ENCODE measurements around the gene MOB3A.

The MOB3A gene

GRCh38 chr19:2070986-2071673, 25.0 kb downstream of the MOB3A start (continued):
- TF ChIP-seq ZNF391 (tag by site-specific recombination; IDR thresholded peaks at IDR 0.05; ENCODE audit: borderline replicate concordance, low read depth) (no peak), ZBTB20 (tag by site-specific recombination; IDR thresholded peaks at IDR 0.05) (no peak), PATZ1 (tag by site-specific recombination; IDR thresholded peaks at IDR 0.05) (no peak), ZNF707 (tag by site-specific recombination; IDR thresholded peaks at IDR 0.05) (no peak), ZNF121 (tag by site-specific recombination; IDR thresholded peaks at IDR 0.05) (no peak), ZNF529 (tag by site-specific recombination; IDR thresholded peaks at IDR 0.05; ENCODE audit: insufficient replicate concordance) (no peak), ZNF843 (tag by site-specific recombination; IDR thresholded peaks at IDR 0.05) (no peak), ZNF184 (tag by site-specific recombination; IDR thresholded peaks at IDR 0.05) (no peak), ZNF623 (tag by site-specific recombination; IDR thresholded peaks at IDR 0.05) (no peak)
- TF ChIP-seq, protein P1, sequence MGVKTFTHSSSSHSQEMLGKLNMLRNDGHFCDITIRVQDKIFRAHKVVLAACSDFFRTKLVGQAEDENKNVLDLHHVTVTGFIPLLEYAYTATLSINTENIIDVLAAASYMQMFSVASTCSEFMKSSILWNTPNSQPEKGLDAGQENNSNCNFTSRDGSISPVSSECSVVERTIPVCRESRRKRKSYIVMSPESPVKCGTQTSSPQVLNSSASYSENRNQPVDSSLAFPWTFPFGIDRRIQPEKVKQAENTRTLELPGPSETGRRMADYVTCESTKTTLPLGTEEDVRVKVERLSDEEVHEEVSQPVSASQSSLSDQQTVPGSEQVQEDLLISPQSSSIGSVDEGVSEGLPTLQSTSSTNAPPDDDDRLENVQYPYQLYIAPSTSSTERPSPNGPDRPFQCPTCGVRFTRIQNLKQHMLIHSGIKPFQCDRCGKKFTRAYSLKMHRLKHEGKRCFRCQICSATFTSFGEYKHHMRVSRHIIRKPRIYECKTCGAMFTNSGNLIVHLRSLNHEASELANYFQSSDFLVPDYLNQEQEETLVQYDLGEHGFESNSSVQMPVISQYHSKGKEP (tag by site-specific recombination; IDR thresholded peaks at IDR 0.05): no peak

- Histone ChIP-seq H3K4me3 (ENCODE audit: low read depth, low read length) (no peak overlapping the region), H3K9me3 (ENCODE audit: control insufficient read depth, insufficient read depth, low read depth, low read length) (no peaks in the 10 kb centered on the region), H3K36me3 (ENCODE audit: control insufficient read depth in 2 of 2, insufficient read depth in 1 of 2, low read length in 2 of 2) (peaks cover 4 to 29% of the 10 kb centered on the region in 2 experiments; a peak in 2 of 3 replicates), H3K27ac (ENCODE audit: extremely low read depth, low read depth, low read length) (no peak overlapping the region), H3K4me1 (ENCODE audit: control insufficient read depth, insufficient read depth, low read length) (no peaks in the 10 kb centered on the region)
- CTCF ChIA-PET: interaction anchor here (0.6 to 2.2 kb wide), 24 partner anchors 8 to 626 kb away, joined by 3 to 30 read pairs (median 4); no protein-coding TSS in a partner anchor
- POLR2A ChIA-PET: interaction anchor here (0.8 kb wide), 1 partner anchor 51 kb away, joined by 3 read pairs; no protein-coding TSS in a partner anchor
- TF ChIP-seq ZNF239 (tag by site-specific recombination; IDR thresholded peaks at IDR 0.05): no peak
- TF ChIP-seq, protein P2, sequence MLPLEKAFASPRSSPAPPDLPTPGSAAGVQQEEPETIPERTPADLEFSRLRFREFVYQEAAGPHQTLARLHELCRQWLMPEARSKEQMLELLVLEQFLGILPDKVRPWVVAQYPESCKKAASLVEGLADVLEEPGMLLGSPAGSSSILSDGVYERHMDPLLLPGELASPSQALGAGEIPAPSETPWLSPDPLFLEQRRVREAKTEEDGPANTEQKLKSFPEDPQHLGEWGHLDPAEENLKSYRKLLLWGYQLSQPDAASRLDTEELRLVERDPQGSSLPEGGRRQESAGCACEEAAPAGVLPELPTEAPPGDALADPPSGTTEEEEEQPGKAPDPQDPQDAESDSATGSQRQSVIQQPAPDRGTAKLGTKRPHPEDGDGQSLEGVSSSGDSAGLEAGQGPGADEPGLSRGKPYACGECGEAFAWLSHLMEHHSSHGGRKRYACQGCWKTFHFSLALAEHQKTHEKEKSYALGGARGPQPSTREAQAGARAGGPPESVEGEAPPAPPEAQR (tag by site-specific recombination; IDR thresholded peaks at IDR 0.05): no peak
Observed at GRCh38 chr19:2070436-2070827, 25.7 kb downstream of the MOB3A start.

DNA sequence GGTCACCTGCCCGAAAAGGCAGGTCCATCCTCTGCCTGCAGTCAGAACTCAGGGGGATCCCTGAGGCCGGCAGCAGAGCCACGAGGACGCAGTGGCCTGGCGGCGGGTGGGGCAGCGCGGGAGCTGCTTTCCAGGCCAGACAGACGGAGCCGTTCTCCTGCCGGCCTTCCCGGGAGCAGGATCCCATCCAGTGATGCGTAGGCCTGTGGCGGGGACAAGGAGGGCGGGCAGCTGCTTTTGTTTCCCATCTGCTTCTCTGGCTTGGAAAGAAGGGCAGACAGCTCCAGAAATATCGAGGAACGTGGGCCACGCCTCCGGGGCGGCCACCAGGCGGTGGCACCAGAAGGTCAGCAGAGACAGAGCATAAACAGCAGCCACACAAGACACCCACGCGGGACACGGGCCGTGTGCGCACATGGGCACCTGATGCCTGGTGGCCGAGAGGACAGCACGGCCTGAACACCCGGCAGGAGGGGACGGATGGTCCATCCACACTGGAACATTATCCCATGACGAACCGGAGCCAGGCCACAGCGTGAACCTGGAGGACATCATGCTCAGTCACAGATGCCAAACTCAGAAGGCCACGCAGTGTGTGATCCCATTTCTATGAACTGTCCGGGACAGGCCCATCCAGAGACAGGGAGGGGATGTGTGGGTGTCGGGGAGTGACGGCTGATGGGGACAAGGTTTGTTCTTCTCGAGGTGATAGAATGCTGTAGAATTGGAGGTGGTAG, 31.2 kb downstream of the MOB3A start:
- Histone ChIP-seq H3K4me1 (ENCODE audit: control insufficient read depth, insufficient read depth, low read length) (peaks cover 10% of the 10 kb centered on the region), H3K36me3 (ENCODE audit: control insufficient read depth in 2 of 2, insufficient read depth in 1 of 2, low read length in 2 of 2) (no peaks in the 10 kb centered on the region), H3K27ac (ENCODE audit: extremely low read depth, low read depth, low read length) (no peak overlapping the region), H3K4me3 (ENCODE audit: low read depth, low read length) (no peak overlapping the region), H3K9me3 (ENCODE audit: control insufficient read depth, insufficient read depth, low read depth, low read length) (no peaks in the 10 kb centered on the region)
- ChIA-PET CTCF (interaction anchor here (0.6 kb wide), 1 partner anchor 28 kb away, joined by 9 read pairs; no protein-coding TSS in a partner anchor), POLR2A (no interaction called here)
- no peak for TF ChIP-seq ZNF830 (tag by site-specific recombination; IDR thresholded peaks at IDR 0.05; ENCODE audit: low read depth)
- TF ChIP-seq ZNF202 (tag by site-specific recombination; IDR thresholded peaks at IDR 0.05; ENCODE audit: borderline replicate concordance): no peak
- no peak for TF ChIP-seq RBAK (tag by site-specific recombination; IDR thresholded peaks at IDR 0.05)
- no peak for TF ChIP-seq ZSCAN16 (tag by site-specific recombination; IDR thresholded peaks at IDR 0.05)
- TF ChIP-seq ZFHX2 (tag by site-specific recombination; conservative IDR thresholded peaks at IDR 0.05): 0 out of 2 replicates have a peak, but pooled peaks have one; percentile 17
- TF ChIP-seq, protein P3, sequence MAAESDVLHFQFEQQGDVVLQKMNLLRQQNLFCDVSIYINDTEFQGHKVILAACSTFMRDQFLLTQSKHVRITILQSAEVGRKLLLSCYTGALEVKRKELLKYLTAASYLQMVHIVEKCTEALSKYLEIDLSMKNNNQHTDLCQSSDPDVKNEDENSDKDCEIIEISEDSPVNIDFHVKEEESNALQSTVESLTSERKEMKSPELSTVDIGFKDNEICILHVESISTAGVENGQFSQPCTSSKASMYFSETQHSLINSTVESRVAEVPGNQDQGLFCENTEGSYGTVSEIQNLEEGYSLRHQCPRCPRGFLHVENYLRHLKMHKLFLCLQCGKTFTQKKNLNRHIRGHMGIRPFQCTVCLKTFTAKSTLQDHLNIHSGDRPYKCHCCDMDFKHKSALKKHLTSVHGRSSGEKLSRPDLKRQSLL (tag by site-specific recombination; IDR thresholded peaks at IDR 0.05): no peak
- TF ChIP-seq ZNF133 (tag by site-specific recombination; IDR thresholded peaks at IDR 0.05): peak; percentile 59; the same call in 1 of the 2 replicates
- TF ChIP-seq ZEB2 (tag by site-specific recombination; IDR thresholded peaks at IDR 0.05): no peak

Measured in HEK293 (cell line).